ENCODE results near the gene RASAL2.

RASAL2 gene

GRCh38 chr1:178323067-178323466 lies 229.2 kb downstream of the RASAL2 start:
- no peaks in the 10 kb centered on the region for H3K9me3 ChIP-seq (ENCODE audit: insufficient read depth, low read length)
- no peak for TF ChIP-seq CTCF (IDR thresholded peaks at IDR 0.05; ENCODE audit: low read depth, low read length)
- TF ChIP-seq EZH2phosphoT487 (IDR thresholded peaks at IDR 0.05; ENCODE audit: low read depth), result no peak
- H3K79me2 ChIP-seq (ENCODE audit: low read length), result no peaks in the 10 kb centered on the region
- no peaks in the 10 kb centered on the region for H4K20me1 ChIP-seq (ENCODE audit: insufficient read depth, low read length)
- no peak overlapping the region for H3K27ac ChIP-seq (ENCODE audit: low read length)
- no peak overlapping the region for H3K4me3 ChIP-seq (ENCODE audit: low read length)
- peaks cover 18% of the 10 kb centered on the region for H3K4me1 ChIP-seq (ENCODE audit: low read length)
- H3K9ac ChIP-seq (ENCODE audit: low read length), result no peak overlapping the region
- H2AFZ ChIP-seq (ENCODE audit: low read depth, low read length), result no peak overlapping the region
- H3K4me2 ChIP-seq (ENCODE audit: low read length), result no peak overlapping the region
- no peaks in the 10 kb centered on the region for H3K36me3 ChIP-seq (replicated peaks; ENCODE audit: low read depth, low read length)
- H3K27me3 ChIP-seq (ENCODE audit: low read depth, low read length), result 0 out of 2 replicates have a peak, but pooled peaks cover 7% of the 10 kb centered on the region

- Histone ChIP-seq H2AFZ (ENCODE audit: low read depth, low read length) (no peak overlapping the region), H3K9ac (ENCODE audit: low read length) (no peak overlapping the region), H3K9me3 (ENCODE audit: insufficient read depth, low read length) (no peaks in the 10 kb centered on the region), H3K4me3 (ENCODE audit: low read length) (no peak overlapping the region), H3K27me3 (ENCODE audit: low read depth, low read length) (0 out of 2 replicates have a peak, but pooled peaks cover 7% of the 10 kb centered on the region), H3K79me2 (ENCODE audit: low read length) (no peaks in the 10 kb centered on the region), H3K4me1 (ENCODE audit: low read length) (peaks cover 24% of the 10 kb centered on the region), H3K27ac (ENCODE audit: low read length) (no peak overlapping the region), H4K20me1 (ENCODE audit: insufficient read depth, low read length) (no peaks in the 10 kb centered on the region), H3K4me2 (ENCODE audit: low read length) (peak overlapping the region; percentile 3; the same call in 1 of the 2 replicates), H3K36me3 (replicated peaks; ENCODE audit: low read depth, low read length) (no peaks in the 10 kb centered on the region)
- no peak for TF ChIP-seq EZH2phosphoT487 (IDR thresholded peaks at IDR 0.05; ENCODE audit: low read depth)
- TF ChIP-seq CTCF (IDR thresholded peaks at IDR 0.05; ENCODE audit: low read depth, low read length), result no peak
Measured at GRCh38 chr1:178324003-178324402, 230.1 kb downstream of the RASAL2 start.

GRCh38 chr1:178328728-178329127 lies 234.8 kb downstream of the RASAL2 start:
- TF ChIP-seq CTCF (IDR thresholded peaks at IDR 0.05; ENCODE audit: low read depth, low read length) (no peak), EZH2phosphoT487 (IDR thresholded peaks at IDR 0.05; ENCODE audit: low read depth) (no peak)
- no peak overlapping the region for H2AFZ ChIP-seq (ENCODE audit: low read depth, low read length)
- no peak overlapping the region for H3K4me3 ChIP-seq (ENCODE audit: low read length)
- H3K27me3 ChIP-seq (ENCODE audit: low read depth, low read length), result no peaks in the 10 kb centered on the region
- H3K4me1 ChIP-seq (ENCODE audit: low read length), result peaks cover 25% of the 10 kb centered on the region
- H3K27ac ChIP-seq (ENCODE audit: low read length), result no peak overlapping the region
- H3K36me3 ChIP-seq (replicated peaks; ENCODE audit: low read depth, low read length), result no peaks in the 10 kb centered on the region
- no peaks in the 10 kb centered on the region for H4K20me1 ChIP-seq (ENCODE audit: insufficient read depth, low read length)
- H3K4me2 ChIP-seq (ENCODE audit: low read length), result no peak overlapping the region
- no peaks in the 10 kb centered on the region for H3K9me3 ChIP-seq (ENCODE audit: insufficient read depth, low read length)
- no peaks in the 10 kb centered on the region for H3K79me2 ChIP-seq (ENCODE audit: low read length)
- no peak overlapping the region for H3K9ac ChIP-seq (ENCODE audit: low read length)

GRCh38 chr1:178330153-178330552 lies 236.2 kb downstream of the RASAL2 start:
- Histone ChIP-seq H3K27me3 (ENCODE audit: low read depth, low read length) (no peaks in the 10 kb centered on the region), H3K27ac (ENCODE audit: low read length) (no peak overlapping the region), H3K4me1 (ENCODE audit: low read length) (peaks cover 11% of the 10 kb centered on the region), H4K20me1 (ENCODE audit: insufficient read depth, low read length) (no peaks in the 10 kb centered on the region), H3K9ac (ENCODE audit: low read length) (no peak overlapping the region), H3K36me3 (replicated peaks; ENCODE audit: low read depth, low read length) (no peaks in the 10 kb centered on the region), H3K9me3 (ENCODE audit: insufficient read depth, low read length) (no peaks in the 10 kb centered on the region), H3K4me2 (ENCODE audit: low read length) (no peak overlapping the region), H2AFZ (ENCODE audit: low read depth, low read length) (no peak overlapping the region), H3K4me3 (ENCODE audit: low read length) (no peak overlapping the region), H3K79me2 (ENCODE audit: low read length) (no peaks in the 10 kb centered on the region)
- no peak for TF ChIP-seq EZH2phosphoT487 (IDR thresholded peaks at IDR 0.05; ENCODE audit: low read depth)
- no peak for TF ChIP-seq CTCF (IDR thresholded peaks at IDR 0.05; ENCODE audit: low read depth, low read length)
